HFFc6 (cell line): Measurements from ENCODE around the gene AZIN2. TPM values are rescaled to one million over a fixed set of nuclear protein-coding genes. Genes with fewer than 3 reads are reported as not detected.
A peak's percentile ranks its signal among the peaks of the same experiment; 100 is the strongest.

Experiments used
- DNase-seq: peaks from one replicate; pipeline ENCODE4 v3.0.0-alpha.2; 2018
- H3K27ac Mint-ChIP-seq: 2 replicates; pipeline ENCODE4 v1.8.0; 2020; ENCODE audit warnings: mild to moderate bottlenecking, mixed read lengths
- H3K27me3 Mint-ChIP-seq: 2 replicates; pipeline ENCODE4 v1.8.0; 2021; ENCODE audit warnings: mild to moderate bottlenecking, moderate library complexity, mixed read lengths; ENCODE audit not compliant: insufficient read depth
- H3K36me3 Mint-ChIP-seq: 2 replicates; pipeline ENCODE4 v1.8.0; 2021; ENCODE audit warnings: low read depth, mixed read lengths
- H3K4me1 Mint-ChIP-seq: 2 replicates; pipeline ENCODE4 v1.8.0; 2020; ENCODE audit warnings: low read depth, mixed read lengths
- H3K4me3 Mint-ChIP-seq: 2 replicates; pipeline ENCODE4 v1.8.0; 2020; ENCODE audit warnings: mild to moderate bottlenecking, moderate library complexity, mixed read lengths
- H3K9me3 Mint-ChIP-seq: 2 replicates; pipeline ENCODE4 v1.8.0; 2020; ENCODE audit warnings: mild to moderate bottlenecking, mixed read lengths
- total RNA-seq, 6 experiments: library from RNA; stranded (reverse); fragmentation: NEBNext Ultra II Directional; extraction: Animal tissue kit (Norgen Biotek cat#: 25700); gene quantifications; 2 replicates in 1 of 6; 3 replicates in 5 of 6; pipeline ENCODE4 v1.2.3, GENCODE V29; 2021
- TF ChIP-seq, protein P1 (sequence below): fragments of 200-600 bp; sonication (generic); IDR thresholded peaks from 2 replicates; pipeline ENCODE4 v1.5.0; 2021; ENCODE audit warnings: antibody characterized with exemption, mild to moderate bottlenecking

AZIN2 gene
- total RNA-seq, 6 experiments from 2014 or later = 2.4 to 3.7 (median 3.1) TPM

DNA sequence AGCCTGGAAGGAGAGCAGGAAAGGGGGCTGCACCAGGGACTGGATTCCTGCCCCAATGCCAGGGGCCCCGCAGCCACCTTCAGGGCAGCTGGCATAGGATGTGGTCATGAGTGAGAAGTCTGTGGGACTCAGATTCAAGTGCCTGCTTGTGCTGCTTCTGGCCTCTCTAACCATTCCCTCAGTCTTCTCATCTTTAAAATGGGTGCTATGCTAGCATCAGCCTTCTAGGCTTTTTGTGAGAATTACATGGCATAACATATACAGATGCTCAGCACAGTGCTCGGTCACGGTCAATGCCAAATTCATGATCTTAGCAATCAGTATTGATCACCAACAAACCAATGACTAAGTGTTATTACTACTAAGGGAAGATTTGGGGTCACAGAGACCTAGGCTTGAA lies 77.4 kb downstream of the AZIN2 start:
- Mint-ChIP-seq H3K9me3 (no peaks in the 10 kb centered on the region), H3K36me3 (0 out of 2 replicates have a peak, but pooled peaks cover 4% of the 10 kb centered on the region), H3K27me3 (no peaks in the 10 kb centered on the region), H3K4me3 (no peak overlapping the region), H3K27ac (no peak overlapping the region), H3K4me1 (peaks cover 9% of the 10 kb centered on the region)
- TF ChIP-seq, protein P1, sequence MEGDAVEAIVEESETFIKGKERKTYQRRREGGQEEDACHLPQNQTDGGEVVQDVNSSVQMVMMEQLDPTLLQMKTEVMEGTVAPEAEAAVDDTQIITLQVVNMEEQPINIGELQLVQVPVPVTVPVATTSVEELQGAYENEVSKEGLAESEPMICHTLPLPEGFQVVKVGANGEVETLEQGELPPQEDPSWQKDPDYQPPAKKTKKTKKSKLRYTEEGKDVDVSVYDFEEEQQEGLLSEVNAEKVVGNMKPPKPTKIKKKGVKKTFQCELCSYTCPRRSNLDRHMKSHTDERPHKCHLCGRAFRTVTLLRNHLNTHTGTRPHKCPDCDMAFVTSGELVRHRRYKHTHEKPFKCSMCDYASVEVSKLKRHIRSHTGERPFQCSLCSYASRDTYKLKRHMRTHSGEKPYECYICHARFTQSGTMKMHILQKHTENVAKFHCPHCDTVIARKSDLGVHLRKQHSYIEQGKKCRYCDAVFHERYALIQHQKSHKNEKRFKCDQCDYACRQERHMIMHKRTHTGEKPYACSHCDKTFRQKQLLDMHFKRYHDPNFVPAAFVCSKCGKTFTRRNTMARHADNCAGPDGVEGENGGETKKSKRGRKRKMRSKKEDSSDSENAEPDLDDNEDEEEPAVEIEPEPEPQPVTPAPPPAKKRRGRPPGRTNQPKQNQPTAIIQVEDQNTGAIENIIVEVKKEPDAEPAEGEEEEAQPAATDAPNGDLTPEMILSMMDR = no peak
- no peak for DNase-seq

DNA sequence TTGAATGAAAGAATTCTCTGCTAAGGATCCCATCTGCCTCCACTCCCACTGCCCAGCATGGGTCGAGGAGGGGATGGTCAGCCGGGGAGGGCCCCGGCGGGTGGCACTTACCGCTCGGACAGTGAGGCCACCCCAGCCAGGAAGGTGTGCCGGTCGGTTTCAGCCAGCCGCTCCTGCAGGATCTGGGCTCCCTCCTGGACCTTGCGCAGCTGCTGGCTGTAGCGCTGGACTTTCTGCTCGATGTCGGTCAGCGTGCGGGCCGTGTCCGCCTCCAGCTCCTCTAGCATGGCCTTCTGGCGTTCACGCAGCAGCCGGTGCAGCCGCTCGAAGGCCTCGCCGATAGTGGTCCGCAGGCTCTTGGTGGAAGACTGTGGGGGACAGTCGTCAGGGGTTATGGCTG lies 78.6 kb downstream of the AZIN2 start:
- peaks cover 15% of the 10 kb centered on the region for H3K4me1 Mint-ChIP-seq
- no peaks in the 10 kb centered on the region for H3K9me3 Mint-ChIP-seq
- H3K4me3 Mint-ChIP-seq = no peak overlapping the region
- no peak overlapping the region for H3K27ac Mint-ChIP-seq
- peaks cover 5% of the 10 kb centered on the region; the same call in 1 of the 2 replicates for H3K36me3 Mint-ChIP-seq
- H3K27me3 Mint-ChIP-seq = no peaks in the 10 kb centered on the region
- TF ChIP-seq, protein P1 = no peak
- no peak for DNase-seq

DNA sequence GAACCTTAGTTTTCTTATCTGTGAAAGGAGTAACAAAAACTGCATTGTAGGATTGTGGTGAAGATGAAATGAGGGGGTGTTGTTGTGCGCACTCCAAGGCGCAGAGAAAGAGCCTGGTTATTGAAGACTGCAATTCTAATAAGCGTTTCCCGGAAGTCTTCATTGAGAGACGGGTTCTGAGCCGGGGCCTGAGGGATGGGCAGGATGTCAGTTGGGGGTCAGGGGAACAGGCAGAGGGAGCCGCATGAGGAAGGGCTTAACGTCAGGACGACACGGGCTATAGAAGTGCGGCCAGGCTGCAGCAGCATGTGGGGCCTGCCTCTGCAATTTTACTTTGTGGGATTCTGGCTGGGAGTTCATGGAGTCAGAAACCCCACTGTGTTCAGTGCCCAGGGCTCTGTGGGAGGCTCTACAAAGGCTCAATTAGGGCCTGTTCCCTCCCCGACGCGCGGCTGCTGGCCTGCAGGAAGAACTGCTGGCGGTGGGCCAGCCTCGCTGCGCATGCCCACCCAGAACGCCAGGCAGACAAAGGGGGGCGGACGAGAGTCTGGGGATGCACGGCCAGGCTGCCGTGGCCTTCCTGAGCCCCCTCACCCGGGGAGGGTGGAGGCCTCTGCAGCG lies 80.2 kb downstream of the AZIN2 start:
- H3K4me1 Mint-ChIP-seq = peaks cover 15% of the 10 kb centered on the region
- H3K4me3 Mint-ChIP-seq = no peak overlapping the region

DNA sequence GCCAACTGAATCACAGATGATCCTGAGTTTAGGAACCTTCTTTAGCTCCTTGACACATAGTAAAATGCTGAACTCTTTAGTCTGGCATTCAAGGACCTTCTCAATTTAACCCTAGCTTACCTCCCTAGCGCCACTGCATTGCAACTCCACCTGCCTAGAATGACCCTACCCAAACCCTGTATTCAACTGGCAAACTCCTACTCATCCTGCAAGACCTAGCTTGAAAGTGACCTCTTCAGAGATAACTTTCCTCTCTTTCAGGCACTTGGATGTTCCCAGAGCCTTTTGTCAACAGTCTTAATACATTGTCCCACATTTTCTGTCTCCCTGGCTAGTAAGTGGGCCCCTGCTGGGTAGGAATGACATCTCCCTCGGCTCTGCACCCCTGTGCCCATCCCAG lies 81.2 kb downstream of the AZIN2 start:
- Mint-ChIP-seq H3K36me3 (peaks cover 7% of the 10 kb centered on the region), H3K4me1 (peaks cover 20% of the 10 kb centered on the region), H3K27me3 (no peaks in the 10 kb centered on the region), H3K4me3 (no peak overlapping the region), H3K9me3 (no peaks in the 10 kb centered on the region), H3K27ac (no peak overlapping the region)
- TF ChIP-seq, protein P1 = no peak
- DNase-seq = no peak

More for the DNA sequence above, 80.2 kb downstream of the AZIN2 start:
- no peak for DNase-seq
- H3K9me3 Mint-ChIP-seq = no peaks in the 10 kb centered on the region
- no peak overlapping the region for H3K27ac Mint-ChIP-seq
- H3K36me3 Mint-ChIP-seq = peaks cover 5% of the 10 kb centered on the region; the same call in 1 of the 2 replicates
- TF ChIP-seq, protein P1 = no peak
- H3K27me3 Mint-ChIP-seq = no peaks in the 10 kb centered on the region

DNA sequence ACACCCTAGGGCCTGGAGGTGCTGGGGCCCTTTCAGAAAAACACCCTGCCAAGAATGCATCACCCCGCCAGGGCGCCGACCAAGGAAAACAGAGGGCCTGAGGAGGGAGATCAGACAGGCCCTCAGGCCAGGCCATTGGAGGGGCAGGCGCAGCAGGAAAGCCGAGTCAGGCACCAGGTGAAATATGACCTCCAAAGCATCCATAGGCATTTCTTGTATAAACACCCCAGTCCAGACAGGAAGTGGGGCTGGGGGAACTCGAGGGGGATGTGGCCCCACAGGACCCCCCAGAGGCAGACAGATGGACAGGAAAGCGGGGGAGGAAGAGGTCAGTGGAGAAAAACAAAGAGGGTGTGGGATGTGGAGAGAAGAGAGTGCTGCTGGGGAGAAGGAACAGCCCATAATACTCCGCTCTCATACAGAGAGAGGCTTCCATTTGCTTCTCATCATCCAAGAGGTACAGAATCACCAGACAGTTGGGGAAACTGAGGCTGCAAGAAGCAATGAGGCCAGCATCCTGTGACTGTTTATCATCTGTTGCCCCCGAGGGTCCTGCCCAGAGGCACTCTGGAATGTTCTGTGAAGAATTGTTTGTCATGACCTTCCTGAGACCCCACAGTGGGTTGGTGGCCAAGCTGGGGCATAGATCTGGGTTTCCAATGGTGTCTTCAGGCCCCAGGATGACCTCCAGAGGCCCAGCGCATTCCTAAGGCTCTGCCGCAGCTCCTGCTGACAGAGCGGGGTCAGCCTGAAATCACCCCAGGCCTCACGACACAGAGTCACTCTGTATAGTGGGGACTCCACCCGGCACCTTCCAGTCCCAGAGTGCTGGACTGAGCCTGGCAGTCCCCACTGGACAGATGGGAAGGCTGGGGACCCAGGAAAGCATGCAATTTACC lies 82.9 kb downstream of the AZIN2 start:
- peaks cover 16% of the 10 kb centered on the region for H3K36me3 Mint-ChIP-seq
- no peak overlapping the region for H3K4me3 Mint-ChIP-seq
- H3K9me3 Mint-ChIP-seq = peaks cover 5% of the 10 kb centered on the region
- no peaks in the 10 kb centered on the region for H3K27me3 Mint-ChIP-seq
- DNase-seq = no peak
- H3K27ac Mint-ChIP-seq = peak overlapping the region; percentile 84
- peaks cover 37% of the 10 kb centered on the region for H3K4me1 Mint-ChIP-seq
- TF ChIP-seq, protein P1 = no peak
